Activated CD8-positive, alpha-beta memory T cell treated with anti-CD3 and anti-CD28 coated beads for 36 hours (primary cell): ENCODE data around the gene MDM4. TPM values are rescaled to one million over a fixed set of nuclear protein-coding genes. Genes with fewer than 3 reads are reported as not detected.

Experiments
- CTCF ChIA-PET: fragments of 350-600 bp; sonication (Branson Sonifier 250); formaldehyde crosslinking; loops from one replicate; lab custom pipeline; 2021; ENCODE audit warnings: antibody characterized with exemption; lab: Charles Lee
- POLR2A ChIA-PET: fragments of 350-600 bp; sonication (Branson Sonifier 250); formaldehyde crosslinking; loops from one replicate; lab custom pipeline; 2021; ENCODE audit warnings: antibody characterized with exemption; lab: Charles Lee
- total RNA-seq, 2 experiments: library from RNA; stranded (reverse); gene quantifications; one replicate each; pipeline ENCODE4 v1.2.3, GENCODE V29; 2021

The MDM4 gene
- total RNA-seq, 2 experiments from 2014 or later = 64.5 to 66.4 TPM

- ChIA-PET POLR2A (no interaction called here), CTCF (no interaction called here)
These were observed 63.5 kb downstream of the MDM4 start for GRCh38 chr1:204579681-204580080.

- CTCF ChIA-PET = interaction anchor here (0.7 kb wide), 1 partner anchor 9 kb away, joined by 3 read pairs; no protein-coding TSS in a partner anchor
- POLR2A ChIA-PET = no interaction called here
These were observed 64.7 kb downstream of the MDM4 start for GRCh38 chr1:204580862-204581261.

- CTCF ChIA-PET = no interaction called here
- POLR2A ChIA-PET = no interaction called here
These were observed 65.6 kb downstream of the MDM4 start for GRCh38 chr1:204581759-204582158.

DNA sequence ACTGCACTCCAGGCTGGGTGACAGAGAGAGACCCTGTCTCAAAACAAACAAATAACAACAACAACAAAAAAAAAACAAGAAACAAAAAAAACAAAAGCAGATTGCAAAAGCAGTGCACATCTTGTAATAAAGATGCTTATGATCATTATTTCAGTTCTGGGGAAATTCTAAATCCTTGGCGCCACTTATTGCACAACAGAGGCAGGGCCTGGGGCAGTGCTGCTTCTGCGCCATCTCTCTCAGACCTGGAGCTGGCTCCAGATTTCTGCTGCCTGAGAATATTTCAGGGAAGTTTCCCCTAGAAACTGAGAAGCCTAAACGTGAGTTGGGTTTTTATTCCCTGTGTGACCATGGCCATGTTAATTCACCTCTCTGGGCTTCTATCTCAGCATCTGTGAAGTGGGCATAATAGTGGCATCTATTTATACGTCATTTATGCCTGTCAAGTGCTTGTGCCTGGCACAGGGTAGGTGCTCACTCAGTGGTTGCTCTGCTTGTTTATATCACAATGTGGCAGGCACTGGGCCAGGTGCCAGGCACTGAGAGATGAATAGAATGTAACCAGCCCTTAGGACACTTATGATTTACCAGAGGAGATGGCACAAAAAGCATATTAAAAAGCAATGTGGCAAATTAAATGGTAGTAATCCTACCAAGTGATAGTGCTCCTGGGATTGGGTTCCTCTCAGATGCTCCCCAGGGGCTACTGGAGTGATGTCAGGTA is 67.9 kb downstream of the MDM4 start:
- ChIA-PET POLR2A (no interaction called here), CTCF (interaction anchor here (0.5 kb wide), 1 partner anchor 685 kb away, joined by 5 read pairs; no protein-coding TSS in a partner anchor)

- CTCF ChIA-PET = interaction anchor here (0.5 kb wide), 1 partner anchor 686 kb away, joined by 5 read pairs; no protein-coding TSS in a partner anchor
- POLR2A ChIA-PET = no interaction called here
These were observed 68.6 kb downstream of the MDM4 start for GRCh38 chr1:204584699-204585372.

GRCh38 chr1:204587621-204588020 is 71.4 kb downstream of the MDM4 start:
- ChIA-PET CTCF (no interaction called here), POLR2A (no interaction called here)

DNA sequence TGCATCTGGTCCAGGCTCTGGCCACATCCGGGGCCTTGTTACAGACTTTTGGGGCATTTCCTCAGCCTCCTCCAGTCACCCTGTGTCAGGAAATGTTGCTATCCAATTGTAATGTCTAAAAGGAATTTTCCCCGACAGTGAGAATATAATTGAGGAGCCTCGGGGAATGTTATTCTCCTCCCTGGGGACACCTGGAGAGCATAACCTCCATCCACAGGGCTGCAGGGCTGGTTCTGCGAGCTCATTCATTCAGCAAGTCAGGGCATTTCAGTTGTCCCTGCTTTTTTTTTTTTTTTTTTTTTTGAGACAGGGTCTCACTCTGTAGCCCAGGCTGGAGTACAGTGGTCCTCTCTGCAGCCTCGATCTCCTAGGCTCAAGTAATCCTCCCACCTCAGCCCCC is 72.6 kb downstream of the MDM4 start:
- ChIA-PET CTCF (no interaction called here), POLR2A (no interaction called here)

DNA sequence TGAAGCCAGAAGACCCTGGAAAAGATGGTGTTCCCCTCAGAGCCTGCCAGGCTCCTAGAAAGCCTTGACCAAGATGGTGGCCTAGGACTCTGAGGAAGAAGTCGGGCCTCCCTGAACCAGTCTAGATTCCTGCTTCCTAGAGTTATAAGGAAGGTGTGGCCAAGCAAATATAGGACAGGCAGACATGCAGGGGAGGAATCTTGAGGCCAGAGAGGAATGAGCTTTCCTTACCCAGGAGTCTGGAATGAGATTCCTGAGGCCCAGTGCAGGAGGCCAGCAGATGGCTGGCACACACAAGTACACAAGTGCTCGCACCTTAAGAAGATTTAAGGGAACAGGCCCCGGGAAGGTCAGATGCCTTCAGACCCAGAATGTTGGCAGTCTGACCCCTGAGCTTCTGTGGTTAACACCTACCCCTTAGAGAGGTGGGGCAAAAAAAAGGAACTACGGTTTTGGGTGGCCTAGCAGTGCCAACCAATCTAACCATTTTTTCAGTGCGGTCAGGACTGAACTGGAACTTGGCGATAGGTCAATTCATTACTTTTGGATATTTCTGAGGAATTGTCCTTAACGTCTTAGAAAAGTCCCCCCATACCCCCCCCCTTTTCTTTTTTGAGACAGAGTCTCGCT is 73.3 kb downstream of the MDM4 start:
- ChIA-PET CTCF (interaction anchor here (0.6 kb wide), 1 partner anchor 9 kb away, joined by 3 read pairs; no protein-coding TSS in a partner anchor), POLR2A (no interaction called here)

DNA sequence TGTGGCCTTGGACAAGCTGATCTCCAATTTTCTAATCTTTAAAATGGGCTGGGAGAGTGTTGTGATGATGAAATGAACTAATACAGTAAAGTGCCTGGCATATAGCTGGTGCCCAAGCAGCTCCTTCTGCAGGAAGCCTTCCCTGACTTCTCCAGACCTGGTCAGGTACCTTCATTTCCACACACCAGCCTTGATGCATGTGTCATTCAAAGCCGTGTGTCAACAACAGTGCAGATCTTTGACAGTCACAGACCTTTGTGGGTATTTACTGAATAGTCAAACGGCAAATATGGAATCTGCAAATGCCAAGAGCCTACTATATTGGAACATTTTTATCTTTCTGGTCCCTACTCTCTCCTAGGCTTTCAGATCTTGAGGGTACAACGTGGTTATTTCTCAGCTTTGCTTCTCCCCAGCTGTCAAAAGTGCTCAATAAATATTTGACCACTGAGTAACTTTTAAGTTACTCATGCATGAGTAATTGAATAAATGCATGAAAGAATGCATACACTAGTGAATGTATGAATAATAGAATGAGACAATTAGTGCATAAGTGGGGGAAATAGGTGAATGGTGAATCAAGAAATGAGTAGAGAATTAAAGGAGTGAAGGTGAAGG is 75.4 kb downstream of the MDM4 start:
- POLR2A ChIA-PET = no interaction called here
- CTCF ChIA-PET = no interaction called here

DNA sequence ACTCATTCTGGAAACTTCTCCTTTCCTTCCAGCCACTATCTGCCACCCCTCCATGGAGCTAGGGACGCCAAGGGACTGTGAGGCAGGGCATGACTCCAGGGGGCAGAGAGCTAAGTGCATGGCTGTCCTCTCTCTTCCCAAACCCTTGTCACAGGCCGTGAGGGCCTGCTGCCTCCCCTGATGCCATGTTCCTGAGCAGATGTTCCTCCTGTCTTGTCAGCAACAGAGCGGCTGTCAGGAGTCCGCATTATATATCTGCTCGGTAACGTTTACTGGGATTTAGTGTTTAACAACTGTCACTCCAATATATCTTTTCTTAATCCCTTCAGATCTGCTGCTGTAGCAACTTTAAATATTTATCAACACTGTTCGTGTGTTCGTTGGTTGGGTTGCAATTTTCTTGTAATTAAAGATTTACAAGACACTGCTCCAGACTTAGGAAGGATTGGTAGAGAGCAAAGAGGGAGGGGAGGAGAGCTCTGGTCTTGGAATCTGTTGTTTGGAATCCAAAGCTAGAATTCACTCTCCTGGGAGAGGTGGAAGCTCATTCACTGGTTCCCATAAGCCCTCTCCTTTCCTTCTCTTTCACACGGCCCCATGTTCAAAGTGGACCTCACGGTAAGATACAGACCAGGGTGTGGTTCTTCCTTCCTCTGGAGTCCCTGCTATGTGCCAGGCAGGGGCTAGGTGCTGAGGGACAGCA is 76.2 kb downstream of the MDM4 start:
- ChIA-PET CTCF (no interaction called here), POLR2A (no interaction called here)

DNA sequence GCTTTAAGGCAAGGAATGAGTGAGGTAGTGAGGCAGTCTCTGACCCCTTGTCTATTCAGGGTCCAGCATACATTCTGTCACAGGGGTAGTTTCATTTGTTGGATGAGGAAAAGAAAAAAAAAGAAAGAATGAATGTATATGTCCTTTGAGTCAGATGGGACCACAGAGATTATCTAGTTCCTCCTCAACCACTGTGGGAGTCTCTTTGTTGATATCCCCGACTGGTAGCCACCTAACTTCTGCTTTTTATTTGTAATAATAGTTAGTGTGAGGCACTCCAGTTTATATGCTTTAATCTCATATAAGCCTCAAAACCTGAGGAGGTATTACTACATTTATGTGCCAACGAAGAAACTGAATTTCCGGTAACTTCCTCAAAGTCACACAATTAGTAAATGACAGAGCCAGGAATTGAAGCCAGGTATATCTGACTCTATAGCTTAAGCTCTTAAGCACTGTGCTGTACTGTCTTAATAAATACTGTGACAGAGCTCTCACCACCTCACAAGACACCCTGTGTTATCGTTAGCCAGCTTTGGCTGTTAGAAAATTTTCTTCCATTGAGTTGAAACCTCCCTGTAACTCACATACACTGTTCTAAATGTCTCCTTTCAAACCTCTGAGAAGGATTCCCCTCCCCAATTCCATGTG is 82.2 kb downstream of the MDM4 start:
- POLR2A ChIA-PET = no interaction called here
- CTCF ChIA-PET = no interaction called here

DNA sequence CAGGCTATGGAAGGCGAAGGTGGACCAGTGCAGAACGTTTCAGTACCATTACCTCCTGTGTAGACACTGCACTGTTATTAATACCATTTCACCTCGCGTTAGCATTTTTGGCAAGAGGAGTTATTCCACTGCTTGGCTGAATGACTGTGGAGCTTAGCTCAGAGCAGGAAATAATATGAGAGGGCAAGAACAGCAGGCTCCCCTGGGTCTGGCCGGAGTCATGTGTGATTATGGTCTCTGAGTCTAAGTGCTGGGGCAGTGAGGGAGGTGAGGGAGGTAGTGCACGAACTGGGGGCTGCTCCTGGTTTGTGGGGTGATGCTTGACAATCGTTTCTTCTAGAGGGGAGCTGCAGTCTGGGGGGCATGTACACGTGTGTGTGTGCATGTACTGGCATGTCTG is 82.9 kb downstream of the MDM4 start:
- CTCF ChIA-PET = no interaction called here
- POLR2A ChIA-PET = no interaction called here

GRCh38 chr1:204599596-204599995 is 83.4 kb downstream of the MDM4 start:
- ChIA-PET CTCF (no interaction called here), POLR2A (no interaction called here)

DNA sequence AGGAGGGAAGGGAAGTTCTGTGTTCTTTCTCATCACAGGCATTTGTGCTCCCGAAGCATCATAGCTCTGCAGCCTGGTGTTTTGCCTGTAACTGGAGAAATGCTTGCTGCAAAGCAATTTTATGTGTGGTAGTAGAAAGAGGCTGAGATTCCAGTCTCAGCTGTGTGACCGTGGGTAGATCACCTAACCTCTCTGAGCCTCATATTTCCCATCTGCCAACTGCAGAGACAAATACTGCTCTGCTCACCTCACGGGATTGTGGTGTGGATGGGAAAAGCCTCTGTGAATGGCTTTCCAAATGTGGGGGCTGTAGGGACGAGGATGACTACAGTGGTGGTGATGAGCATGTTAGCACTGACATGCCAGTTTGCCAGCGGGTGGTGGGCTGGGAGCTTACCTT is 84.0 kb downstream of the MDM4 start:
- ChIA-PET CTCF (no interaction called here), POLR2A (no interaction called here)

GRCh38 chr1:204600968-204601367 is 84.8 kb downstream of the MDM4 start:
- POLR2A ChIA-PET = no interaction called here
- CTCF ChIA-PET = no interaction called here

DNA sequence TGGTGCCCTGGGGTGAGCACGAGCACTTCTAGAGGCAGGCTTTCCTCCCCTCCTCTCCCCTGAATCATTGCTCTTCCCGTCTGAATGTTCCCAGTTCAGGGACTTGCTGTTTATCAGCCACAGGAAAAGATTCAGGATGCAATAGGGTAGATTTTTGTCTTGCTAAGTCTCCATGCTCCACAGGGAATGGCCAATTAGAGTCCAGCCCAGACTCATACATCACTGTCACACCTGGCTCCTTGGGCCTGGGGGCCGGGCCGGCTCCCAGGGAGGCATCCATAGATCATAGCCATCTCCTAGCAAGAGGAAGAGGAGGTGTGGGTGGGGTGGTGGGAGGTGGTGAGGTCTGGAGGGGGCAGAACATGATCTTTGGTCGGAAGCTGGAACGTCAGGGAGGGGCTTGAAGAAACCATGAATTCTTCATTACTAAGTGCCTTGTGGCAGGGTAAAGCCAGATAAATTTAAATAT is 85.9 kb downstream of the MDM4 start:
- ChIA-PET CTCF (no interaction called here), POLR2A (no interaction called here)

DNA sequence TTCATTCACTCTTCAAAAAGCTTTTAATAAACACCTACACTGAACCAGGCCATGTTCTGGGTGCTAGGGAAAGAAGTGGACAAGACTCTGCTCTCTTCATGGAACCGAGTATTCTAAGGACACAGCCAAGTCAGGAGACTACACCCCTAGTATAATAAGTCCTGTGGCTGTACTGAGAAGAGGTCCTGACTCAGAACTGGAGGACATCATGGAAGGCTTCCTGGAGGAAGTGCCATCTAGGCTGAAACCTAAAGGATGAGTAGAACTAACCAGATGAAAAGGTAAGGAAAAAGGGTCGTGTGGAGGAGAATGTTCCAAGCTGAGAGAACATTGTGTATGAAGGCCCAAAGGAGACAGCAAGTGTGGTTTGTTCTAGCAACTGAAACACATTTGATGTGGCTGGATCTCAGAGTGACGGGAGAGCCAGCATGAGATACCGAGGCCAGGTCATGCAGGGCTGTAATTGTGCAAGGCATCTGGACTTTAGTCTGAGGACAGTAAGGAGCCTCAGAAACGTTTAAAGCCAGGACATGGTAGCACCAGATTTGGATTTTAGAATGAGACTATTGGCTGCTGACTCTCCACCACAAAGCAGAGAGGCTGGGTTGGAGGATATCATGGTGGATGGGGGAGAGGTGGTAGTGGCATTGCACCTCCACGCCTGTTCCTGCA is 86.8 kb downstream of the MDM4 start:
- CTCF ChIA-PET = no interaction called here
- POLR2A ChIA-PET = interaction anchor here (0.6 kb wide), 1 partner anchor 219 kb away, joined by 6 read pairs; no protein-coding TSS in a partner anchor

- ChIA-PET POLR2A (no interaction called here), CTCF (no interaction called here)
These were observed 89.6 kb downstream of the MDM4 start for GRCh38 chr1:204605791-204606190.
